ENCODE data around the gene UROC1.

The UROC1 gene

GRCh38 chr3:126497956-126498355, 19.6 kb downstream of the UROC1 start:
- TF ChIP-seq CTCF (conservative IDR thresholded peaks at IDR 0.05) (no peak), ZFX (IDR thresholded peaks at IDR 0.05) (no peak)
- H3K27ac ChIP-seq: no peak overlapping the region

- TF ChIP-seq CTCF (conservative IDR thresholded peaks at IDR 0.05) (no peak), ZFX (IDR thresholded peaks at IDR 0.05) (no peak)
Measured at GRCh38 chr3:126496894-126497850, 20.4 kb downstream of the UROC1 start.

DNA sequence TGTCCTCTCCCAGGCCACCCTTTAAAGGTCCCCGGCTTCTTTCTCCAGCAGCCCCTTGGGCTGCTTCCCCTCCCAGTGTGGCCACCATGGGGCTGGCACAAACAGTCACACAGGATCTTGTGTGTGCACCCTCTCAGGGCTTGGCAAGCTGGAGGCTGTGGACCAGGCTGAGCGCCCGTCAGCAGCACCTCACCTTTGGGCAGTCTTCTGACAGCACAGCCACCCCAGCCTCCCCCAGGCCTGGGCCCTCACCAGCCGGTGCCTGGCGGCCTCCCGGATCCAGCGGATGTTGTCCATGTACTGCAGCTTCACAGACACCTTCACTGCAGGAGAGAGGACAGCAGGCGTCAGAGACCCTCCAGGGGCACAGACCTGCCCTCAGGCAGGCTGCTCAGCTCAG, 21.8 kb downstream of the UROC1 start:
- TF ChIP-seq CTCF (conservative IDR thresholded peaks at IDR 0.05) (no peak), ZFX (IDR thresholded peaks at IDR 0.05) (no peak)
- H3K27ac ChIP-seq: no peak overlapping the region

More at GRCh38 chr3:126496894-126497850, 20.4 kb downstream of the UROC1 start:
- no peak overlapping the region for H3K27ac ChIP-seq

DNA sequence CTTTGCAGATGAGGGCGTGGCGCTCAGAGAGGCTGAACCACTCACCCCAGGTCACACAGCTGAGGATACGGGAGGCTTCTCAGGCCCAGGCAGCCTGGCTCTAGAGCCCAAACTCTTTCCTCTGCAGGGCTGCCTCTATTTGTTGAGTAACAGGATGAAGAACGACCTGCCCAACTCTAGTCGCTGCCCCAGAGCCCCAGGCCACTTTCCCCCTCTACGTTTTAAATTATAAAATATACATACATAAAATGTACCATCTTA, 22.7 kb downstream of the UROC1 start:
- no peak overlapping the region for H3K27ac ChIP-seq
- TF ChIP-seq CTCF (conservative IDR thresholded peaks at IDR 0.05): no peak

- no peak for TF ChIP-seq CTCF (conservative IDR thresholded peaks at IDR 0.05)
- TF ChIP-seq ZFX (IDR thresholded peaks at IDR 0.05): no peak
- no peak overlapping the region for H3K27ac ChIP-seq
Measured at GRCh38 chr3:126494204-126494969, 23.2 kb downstream of the UROC1 start.

DNA sequence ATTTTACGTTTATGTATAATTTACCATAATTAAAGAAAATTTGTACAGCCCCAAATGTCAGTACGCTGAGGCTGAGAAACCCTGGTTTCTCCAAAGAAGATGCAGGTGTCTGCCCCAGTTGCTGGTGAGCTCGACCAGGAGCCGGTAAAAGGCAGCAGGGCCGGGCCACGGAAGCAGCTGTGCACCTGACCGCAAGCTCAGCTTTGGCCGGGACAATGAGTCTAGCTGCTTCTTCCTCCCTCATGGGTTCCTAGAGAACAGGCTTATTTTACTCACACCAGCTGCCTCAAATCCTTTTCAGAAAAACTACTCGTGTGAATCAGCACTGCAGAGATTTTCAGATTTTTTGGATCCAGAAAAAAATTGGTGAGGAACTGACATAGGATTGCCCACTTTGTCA, 23.8 kb downstream of the UROC1 start:
- TF ChIP-seq CTCF (conservative IDR thresholded peaks at IDR 0.05) (no peak), ZFX (IDR thresholded peaks at IDR 0.05) (no peak)
- H3K27ac ChIP-seq: no peak overlapping the region

DNA sequence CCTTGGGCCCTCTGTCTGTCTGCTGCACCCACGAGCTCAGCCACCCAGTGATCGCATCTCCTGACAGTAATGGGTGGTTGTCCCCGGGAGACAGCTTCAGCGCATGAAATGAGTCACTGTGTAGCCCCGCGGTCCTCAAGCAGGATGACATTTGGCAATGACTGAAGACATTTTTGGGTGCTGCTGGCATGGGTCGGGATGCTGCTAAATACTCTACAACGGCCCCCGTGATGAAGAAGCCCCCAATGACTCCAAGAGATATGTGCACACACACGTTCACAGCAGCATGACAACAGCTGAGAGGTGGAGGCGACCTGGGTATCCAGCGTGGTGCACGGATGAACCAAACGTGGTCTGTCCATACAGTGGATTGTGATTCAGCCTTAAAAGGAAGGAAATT, 24.5 kb downstream of the UROC1 start:
- no peak overlapping the region for H3K27ac ChIP-seq
- no peak for TF ChIP-seq ZFX (IDR thresholded peaks at IDR 0.05)
- no peak for TF ChIP-seq CTCF (conservative IDR thresholded peaks at IDR 0.05)

Data from C4-2B (cell line).